ENCODE measurements around the gene VWA5B2. TPM values are rescaled to one million over a fixed set of nuclear protein-coding genes. Genes with fewer than 3 reads are reported as not detected.
A peak's percentile ranks its signal among the peaks of the same experiment; 100 is the strongest.

The VWA5B2 gene
- total RNA-seq, 1 experiment from 2014 or later = 2.7 TPM

DNA sequence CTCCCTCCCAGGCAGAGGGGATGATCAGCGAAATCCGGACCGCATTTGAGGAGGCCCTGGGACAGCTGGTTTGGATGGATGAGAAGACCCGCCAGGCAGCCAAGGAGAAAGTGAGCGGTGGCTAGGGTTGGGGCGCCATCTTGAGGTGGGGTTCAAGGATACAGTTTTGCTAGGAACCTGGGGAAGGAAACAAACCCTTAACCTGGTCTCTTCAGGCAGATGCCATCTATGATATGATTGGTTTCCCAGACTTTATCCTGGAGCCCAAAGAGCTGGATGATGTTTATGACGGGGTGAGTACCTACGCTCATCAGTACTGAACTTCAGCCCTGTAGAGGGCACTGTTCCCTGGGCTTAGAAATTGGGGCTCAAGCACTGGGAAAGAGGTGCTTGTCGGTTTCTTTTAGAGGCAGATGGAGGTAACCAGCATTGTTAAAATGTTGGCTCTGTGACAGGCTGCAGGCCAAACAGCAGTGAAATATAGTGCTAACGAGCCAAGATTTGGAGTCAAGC, 60.1 kb downstream of the VWA5B2 start:
- no peak overlapping the region for H3K27ac ChIP-seq (ENCODE audit: insufficient read length, low read depth, low read length)
- WGBS (ENCODE audit: extremely low coverage, insufficient read length, low lambda C conversion rate) = no CpG with 5 or more reads among the region's 10 CpGs

More for the DNA sequence above, 60.1 kb downstream of the VWA5B2 start:
- Histone ChIP-seq H3K9ac (ENCODE audit: extremely low read depth, insufficient read length, low read length) (no peak overlapping the region), H3K79me2 (ENCODE audit: insufficient read depth, low read length) (no peaks in the 10 kb centered on the region), H3K23ac (ENCODE audit: insufficient read length, low read depth, low read length) (no peak overlapping the region), H2BK120ac (ENCODE audit: low read depth, low read length, poor library complexity, severe bottlenecking) (no peak overlapping the region), H3K4me1 (ENCODE audit: insufficient read depth, low read length) (no peaks in the 10 kb centered on the region), H2BK15ac (ENCODE audit: low read depth, low read length) (no peak overlapping the region), H3K18ac (ENCODE audit: insufficient read length, low read depth, low read length) (no peak overlapping the region), H3T11ph (ENCODE audit: low read length) (no peak overlapping the region), H3K4ac (ENCODE audit: low read depth, low read length) (no peak overlapping the region), H3K79me1 (ENCODE audit: insufficient read depth, low read depth, low read length, poor library complexity, severe bottlenecking) (no peaks in the 10 kb centered on the region), H4K20me1 (ENCODE audit: control insufficient read depth, insufficient read depth, insufficient read length) (no peaks in the 10 kb centered on the region), H3K9me3 (ENCODE audit: control insufficient read depth, low read depth, low read length) (no peaks in the 10 kb centered on the region), H4K5ac (ENCODE audit: insufficient read length, low read depth, low read length) (no peak overlapping the region), H3K27me3 (ENCODE audit: insufficient read depth, low read length) (no peaks in the 10 kb centered on the region), H4K91ac (ENCODE audit: insufficient read length, low read depth, low read length) (no peak overlapping the region), H2BK12ac (ENCODE audit: insufficient read length, low read depth, low read length) (no peak overlapping the region), H3K4me2 (ENCODE audit: insufficient read depth, insufficient read length, low read length) (no peak overlapping the region), H2AFZ (ENCODE audit: low read length) (no peak overlapping the region), H2BK20ac (ENCODE audit: low read depth, low read length, poor library complexity, severe bottlenecking) (no peak overlapping the region), H3K23me2 (ENCODE audit: insufficient read length, low read depth, low read length, poor library complexity, severe bottlenecking) (no peaks in the 10 kb centered on the region), H4K8ac (replicated peaks; ENCODE audit: insufficient read length, low read depth, low read length) (no peak overlapping the region), H3K56ac (ENCODE audit: insufficient read length, low read depth, low read length) (no peak overlapping the region), H2AK5ac (ENCODE audit: insufficient read length, low read length) (no peak overlapping the region), H3K14ac (ENCODE audit: insufficient read depth, low read length) (no peak overlapping the region), H2BK5ac (ENCODE audit: insufficient read length, low read length) (no peak overlapping the region)
- no peak overlapping the region; a peak in 1 of 5 replicates for H3K4me3 Mint-ChIP-seq
- H3K27ac Mint-ChIP-seq = no peak overlapping the region; a peak in 1 of 7 replicates
- no peaks in the 10 kb centered on the region for H3K9me3 Mint-ChIP-seq
- no peaks in the 10 kb centered on the region; a peak in 1 of 7 replicates for H3K36me3 Mint-ChIP-seq (ENCODE audit: insufficient read depth in 1 of 3, low read depth in 3 of 3)
- peaks cover 12% of the 10 kb centered on the region for H3K27me3 Mint-ChIP-seq (ENCODE audit: low read depth)
- H3K4me1 Mint-ChIP-seq = peaks cover 0 to 5% of the 10 kb centered on the region in 2 experiments; a peak in 1 of 4 replicates
- peak; percentile 86 for DNase-seq
- TF ChIP-seq, protein P1, sequence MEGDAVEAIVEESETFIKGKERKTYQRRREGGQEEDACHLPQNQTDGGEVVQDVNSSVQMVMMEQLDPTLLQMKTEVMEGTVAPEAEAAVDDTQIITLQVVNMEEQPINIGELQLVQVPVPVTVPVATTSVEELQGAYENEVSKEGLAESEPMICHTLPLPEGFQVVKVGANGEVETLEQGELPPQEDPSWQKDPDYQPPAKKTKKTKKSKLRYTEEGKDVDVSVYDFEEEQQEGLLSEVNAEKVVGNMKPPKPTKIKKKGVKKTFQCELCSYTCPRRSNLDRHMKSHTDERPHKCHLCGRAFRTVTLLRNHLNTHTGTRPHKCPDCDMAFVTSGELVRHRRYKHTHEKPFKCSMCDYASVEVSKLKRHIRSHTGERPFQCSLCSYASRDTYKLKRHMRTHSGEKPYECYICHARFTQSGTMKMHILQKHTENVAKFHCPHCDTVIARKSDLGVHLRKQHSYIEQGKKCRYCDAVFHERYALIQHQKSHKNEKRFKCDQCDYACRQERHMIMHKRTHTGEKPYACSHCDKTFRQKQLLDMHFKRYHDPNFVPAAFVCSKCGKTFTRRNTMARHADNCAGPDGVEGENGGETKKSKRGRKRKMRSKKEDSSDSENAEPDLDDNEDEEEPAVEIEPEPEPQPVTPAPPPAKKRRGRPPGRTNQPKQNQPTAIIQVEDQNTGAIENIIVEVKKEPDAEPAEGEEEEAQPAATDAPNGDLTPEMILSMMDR (conservative IDR thresholded peaks at IDR 0.05) = peak; percentile 86
